ENCODE measurements around the gene PRKRIP1. TPM values are rescaled to one million over a fixed set of nuclear protein-coding genes. Genes with fewer than 3 reads are reported as not detected.
"Not testable (repeated sequence)": the region's sequence is repeated elsewhere in the genome, so short reads cannot be mapped to it uniquely, and the experiment has no call there.

Gene PRKRIP1
- total RNA-seq, 1 experiment from 2014 or later = 42.7 TPM

DNA sequence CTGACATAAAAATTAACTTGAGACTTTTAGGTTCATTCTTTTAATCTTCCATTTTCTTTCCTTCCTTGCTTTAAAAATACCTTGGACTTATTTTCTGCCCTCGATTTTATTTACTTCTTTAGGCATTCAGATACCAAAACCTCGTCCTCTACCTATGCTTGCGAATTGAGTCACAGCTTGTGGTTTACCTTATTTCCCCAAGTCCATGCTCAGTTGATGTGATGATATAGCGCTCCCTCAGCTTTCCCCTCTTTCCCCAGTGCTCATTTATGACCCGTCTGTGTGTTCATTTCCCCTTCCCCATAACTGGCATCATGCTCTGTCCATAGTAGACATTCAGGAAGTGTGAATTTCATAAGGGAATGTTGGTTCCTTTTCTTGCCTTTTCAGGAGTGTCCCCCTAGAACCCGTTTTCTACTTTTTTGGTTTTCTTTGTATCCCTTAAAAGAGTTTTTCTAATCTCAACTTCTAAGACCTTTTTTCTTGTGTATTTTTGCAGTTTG is 19.1 kb upstream of the PRKRIP1 start:
- H3K27me3 ChIP-seq (ENCODE audit: low read length) = no peaks in the 10 kb centered on the region
- no peak overlapping the region for H3K4me3 ChIP-seq (ENCODE audit: low read length)
- no peaks in the 10 kb centered on the region for H3K4me1 ChIP-seq (ENCODE audit: low read length)
- H3K9me2 ChIP-seq (replicated peaks; ENCODE audit: insufficient read depth, low read length) = no peaks in the 10 kb centered on the region
- DNase-seq = no peak
- H3K9ac ChIP-seq (ENCODE audit: low read length) = no peak overlapping the region
- peaks cover 16% of the 10 kb centered on the region; the same call in 1 of the 2 replicates for H3K36me3 ChIP-seq (ENCODE audit: insufficient read depth, low read length)
- H3K9me3 ChIP-seq (ENCODE audit: low read length) = no peaks in the 10 kb centered on the region
- H3K27ac ChIP-seq (ENCODE audit: low read length) = no peak overlapping the region
- no peak overlapping the region for H2AFZ ChIP-seq (ENCODE audit: low read length)
- H3K79me2 ChIP-seq (ENCODE audit: low read length) = peaks cover 13% of the 10 kb centered on the region
- H3K4me2 ChIP-seq (ENCODE audit: low read depth, low read length, poor library complexity, severe bottlenecking) = no peak overlapping the region
- H4K20me1 ChIP-seq (ENCODE audit: insufficient read depth, low read depth, low read length) = no peaks in the 10 kb centered on the region

GRCh38 chr7:102380837-102381236 is 15.3 kb upstream of the PRKRIP1 start:
- H3K4me2 ChIP-seq (ENCODE audit: low read depth, low read length, poor library complexity, severe bottlenecking); H4K20me1 ChIP-seq (ENCODE audit: insufficient read depth, low read depth, low read length); H3K9me2 ChIP-seq (replicated peaks; ENCODE audit: insufficient read depth, low read length); H2AFZ ChIP-seq (ENCODE audit: low read length); H3K79me2 ChIP-seq (ENCODE audit: low read length); H3K9me3 ChIP-seq (ENCODE audit: low read length); H3K4me1 ChIP-seq (ENCODE audit: low read length); H3K27ac ChIP-seq (ENCODE audit: low read length); H3K9ac ChIP-seq (ENCODE audit: low read length); H3K4me3 ChIP-seq (ENCODE audit: low read length); H3K27me3 ChIP-seq (ENCODE audit: low read length): not testable (repeated sequence)
- DNase-seq = peak; percentile 30
- H3K36me3 ChIP-seq (ENCODE audit: insufficient read depth, low read length) = peaks cover 21% of the 10 kb centered on the region

GRCh38 chr7:102381696-102382425 is 14.3 kb upstream of the PRKRIP1 start:
- H3K4me1 ChIP-seq (ENCODE audit: low read length); H3K4me3 ChIP-seq (ENCODE audit: low read length); H3K9ac ChIP-seq (ENCODE audit: low read length); H3K9me2 ChIP-seq (replicated peaks; ENCODE audit: insufficient read depth, low read length); H3K9me3 ChIP-seq (ENCODE audit: low read length); H3K27ac ChIP-seq (ENCODE audit: low read length); H3K4me2 ChIP-seq (ENCODE audit: low read depth, low read length, poor library complexity, severe bottlenecking); H2AFZ ChIP-seq (ENCODE audit: low read length); H3K79me2 ChIP-seq (ENCODE audit: low read length); DNase-seq; H3K27me3 ChIP-seq (ENCODE audit: low read length); H4K20me1 ChIP-seq (ENCODE audit: insufficient read depth, low read depth, low read length): not testable (repeated sequence)
- H3K36me3 ChIP-seq (ENCODE audit: insufficient read depth, low read length) = peaks cover 27% of the 10 kb centered on the region

GRCh38 chr7:102387064-102387463 is 9.1 kb upstream of the PRKRIP1 start:
- Histone ChIP-seq H3K36me3 (ENCODE audit: insufficient read depth, low read length) (peaks cover 27% of the 10 kb centered on the region), H3K4me2 (ENCODE audit: low read depth, low read length, poor library complexity, severe bottlenecking) (no peak overlapping the region), H4K20me1 (ENCODE audit: insufficient read depth, low read depth, low read length) (no peaks in the 10 kb centered on the region), H3K4me3 (ENCODE audit: low read length) (no peak overlapping the region), H3K4me1 (ENCODE audit: low read length) (peaks cover 7% of the 10 kb centered on the region; the same call in 1 of the 2 replicates), H3K27me3 (ENCODE audit: low read length) (no peaks in the 10 kb centered on the region), H3K9me3 (ENCODE audit: low read length) (no peaks in the 10 kb centered on the region), H3K79me2 (ENCODE audit: low read length) (no peaks in the 10 kb centered on the region), H3K9ac (ENCODE audit: low read length) (no peak overlapping the region), H2AFZ (ENCODE audit: low read length) (no peak overlapping the region), H3K9me2 (replicated peaks; ENCODE audit: insufficient read depth, low read length) (no peaks in the 10 kb centered on the region), H3K27ac (ENCODE audit: low read length) (no peak overlapping the region)
- DNase-seq = peak; percentile 29

DNA sequence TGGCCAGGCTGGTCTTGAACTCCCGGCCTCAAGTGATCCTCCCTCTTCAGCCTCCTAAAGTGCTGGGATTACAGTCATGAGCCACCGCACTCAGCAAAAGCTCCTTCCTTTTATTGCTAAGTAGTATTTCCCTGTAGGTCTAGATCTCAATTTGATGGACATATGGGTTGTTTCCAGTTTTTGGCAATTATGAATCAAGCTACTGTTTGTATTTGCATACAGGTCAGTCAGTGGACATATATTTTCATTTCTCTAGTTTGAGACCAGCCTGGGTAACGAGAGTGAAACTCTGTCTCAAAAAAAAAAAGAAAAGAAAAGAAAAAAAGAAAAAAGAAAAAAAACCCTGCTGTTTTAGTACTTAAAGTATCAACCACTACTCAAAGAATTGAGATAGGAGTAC is 6.4 kb upstream of the PRKRIP1 start:
- Histone ChIP-seq H3K9me2 (replicated peaks; ENCODE audit: insufficient read depth, low read length) (no peaks in the 10 kb centered on the region), H3K27ac (ENCODE audit: low read length) (peak overlapping the region; percentile 45; the same call in 1 of the 2 replicates), H2AFZ (ENCODE audit: low read length) (no peak overlapping the region), H3K9me3 (ENCODE audit: low read length) (no peaks in the 10 kb centered on the region), H3K36me3 (ENCODE audit: insufficient read depth, low read length) (peaks cover 28% of the 10 kb centered on the region), H3K27me3 (ENCODE audit: low read length) (no peaks in the 10 kb centered on the region), H3K79me2 (ENCODE audit: low read length) (no peaks in the 10 kb centered on the region), H3K4me3 (ENCODE audit: low read length) (no peak overlapping the region), H3K4me1 (ENCODE audit: low read length) (peaks cover 7% of the 10 kb centered on the region; the same call in 1 of the 2 replicates), H3K9ac (ENCODE audit: low read length) (no peak overlapping the region), H3K4me2 (ENCODE audit: low read depth, low read length, poor library complexity, severe bottlenecking) (no peak overlapping the region), H4K20me1 (ENCODE audit: insufficient read depth, low read depth, low read length) (no peaks in the 10 kb centered on the region)
- DNase-seq = no peak

DNA sequence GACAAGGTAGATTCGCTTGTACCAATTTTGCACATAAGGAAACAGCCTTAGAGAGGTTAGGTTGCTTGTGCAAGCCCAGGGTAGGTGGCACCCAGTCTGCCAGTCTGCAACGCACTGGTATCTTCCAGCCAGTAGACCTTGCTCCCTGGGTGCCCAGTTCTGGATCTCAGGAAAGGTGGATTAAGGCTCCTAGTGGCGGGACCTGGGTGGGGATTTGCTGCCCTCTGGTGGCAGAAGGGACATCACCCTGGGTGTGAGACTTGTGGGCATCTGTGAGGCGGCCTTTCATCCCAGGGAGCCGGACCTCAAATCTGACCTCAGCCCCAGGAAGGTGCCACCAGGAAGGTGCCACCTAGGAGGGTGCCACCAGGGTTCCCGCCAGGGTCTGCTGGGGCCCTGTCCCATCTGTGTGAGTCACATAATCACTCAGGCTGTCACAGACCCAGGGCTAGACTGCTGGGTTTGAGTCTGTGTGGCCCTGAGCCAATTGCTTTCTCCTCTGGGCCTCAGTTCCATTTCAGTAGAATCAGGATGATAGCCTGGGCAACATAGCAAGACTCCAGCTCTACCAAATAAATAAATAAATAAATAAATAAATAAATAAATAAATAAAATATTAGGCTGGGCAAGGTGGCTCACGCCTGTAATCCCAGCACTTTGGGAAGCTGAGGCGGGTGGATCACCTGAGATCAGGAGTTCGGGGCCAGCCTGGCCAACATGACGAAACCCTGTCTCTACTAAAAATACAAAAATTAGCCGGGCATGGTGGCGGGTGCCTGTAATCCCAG is 5.3 kb upstream of the PRKRIP1 start:
- Histone ChIP-seq H3K4me1 (ENCODE audit: low read length) (peaks cover 18% of the 10 kb centered on the region), H3K9ac (ENCODE audit: low read length) (no peak overlapping the region), H3K27ac (ENCODE audit: low read length) (0 out of 2 replicates have a peak overlapping the region, but pooled peaks have one; percentile 42), H3K27me3 (ENCODE audit: low read length) (no peaks in the 10 kb centered on the region), H3K4me2 (ENCODE audit: low read depth, low read length, poor library complexity, severe bottlenecking) (no peak overlapping the region), H3K4me3 (ENCODE audit: low read length) (no peak overlapping the region), H3K9me3 (ENCODE audit: low read length) (no peaks in the 10 kb centered on the region), H3K36me3 (ENCODE audit: insufficient read depth, low read length) (peaks cover 28% of the 10 kb centered on the region), H4K20me1 (ENCODE audit: insufficient read depth, low read depth, low read length) (no peaks in the 10 kb centered on the region), H3K9me2 (replicated peaks; ENCODE audit: insufficient read depth, low read length) (no peaks in the 10 kb centered on the region), H3K79me2 (ENCODE audit: low read length) (no peaks in the 10 kb centered on the region), H2AFZ (ENCODE audit: low read length) (no peak overlapping the region)
- DNase-seq = peak; percentile 82

DNA sequence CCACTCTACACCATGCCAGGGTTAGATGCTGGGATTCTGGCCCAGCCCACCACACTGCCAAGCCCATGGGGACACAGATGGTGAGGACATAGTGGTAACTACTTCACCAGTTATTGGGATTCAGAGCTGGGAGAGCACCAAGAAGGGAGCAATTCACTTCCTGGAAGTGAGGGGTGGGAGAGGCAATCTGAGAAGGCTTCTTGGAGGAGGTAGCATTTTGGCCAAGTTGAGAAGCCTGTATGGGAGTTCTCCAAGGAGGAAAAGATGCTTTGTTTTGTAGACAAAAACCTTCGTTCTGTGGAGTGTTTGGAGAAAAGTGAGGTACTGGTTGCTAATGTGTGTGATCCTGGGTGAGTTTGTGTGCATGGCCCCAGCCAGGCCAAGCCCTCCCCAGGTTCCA is 3.8 kb upstream of the PRKRIP1 start:
- Histone ChIP-seq H3K9me3 (ENCODE audit: low read length) (no peaks in the 10 kb centered on the region), H4K20me1 (ENCODE audit: insufficient read depth, low read depth, low read length) (no peaks in the 10 kb centered on the region; the same call in 1 of the 2 replicates), H3K9ac (ENCODE audit: low read length) (no peak overlapping the region), H3K9me2 (replicated peaks; ENCODE audit: insufficient read depth, low read length) (no peaks in the 10 kb centered on the region), H3K4me1 (ENCODE audit: low read length) (peaks cover 25% of the 10 kb centered on the region), H3K27ac (ENCODE audit: low read length) (no peak overlapping the region), H3K4me3 (ENCODE audit: low read length) (no peak overlapping the region), H3K4me2 (ENCODE audit: low read depth, low read length, poor library complexity, severe bottlenecking) (no peak overlapping the region), H3K27me3 (ENCODE audit: low read length) (no peaks in the 10 kb centered on the region), H2AFZ (ENCODE audit: low read length) (no peak overlapping the region), H3K79me2 (ENCODE audit: low read length) (peaks cover 11% of the 10 kb centered on the region), H3K36me3 (ENCODE audit: insufficient read depth, low read length) (peaks cover 16% of the 10 kb centered on the region; the same call in 1 of the 2 replicates)
- DNase-seq = no peak

GRCh38 chr7:102393467-102393866 is 2.7 kb upstream of the PRKRIP1 start:
- DNase-seq = no peak
- H3K4me3 ChIP-seq (ENCODE audit: low read length) = no peak overlapping the region
- H3K4me1 ChIP-seq (ENCODE audit: low read length) = peaks cover 21% of the 10 kb centered on the region
- no peak overlapping the region for H2AFZ ChIP-seq (ENCODE audit: low read length)
- H3K27ac ChIP-seq (ENCODE audit: low read length) = no peak overlapping the region
- no peaks in the 10 kb centered on the region for H3K9me3 ChIP-seq (ENCODE audit: low read length)
- no peak overlapping the region for H3K9ac ChIP-seq (ENCODE audit: low read length)
- H3K4me2 ChIP-seq (ENCODE audit: low read depth, low read length, poor library complexity, severe bottlenecking) = no peak overlapping the region
- H3K9me2 ChIP-seq (replicated peaks; ENCODE audit: insufficient read depth, low read length) = no peaks in the 10 kb centered on the region
- no peaks in the 10 kb centered on the region; the same call in 1 of the 2 replicates for H4K20me1 ChIP-seq (ENCODE audit: insufficient read depth, low read depth, low read length)
- H3K36me3 ChIP-seq (ENCODE audit: insufficient read depth, low read length) = peaks cover 16% of the 10 kb centered on the region; the same call in 1 of the 2 replicates
- peaks cover 17% of the 10 kb centered on the region for H3K79me2 ChIP-seq (ENCODE audit: low read length)
- H3K27me3 ChIP-seq (ENCODE audit: low read length) = no peaks in the 10 kb centered on the region
